ENCODE results near the gene RTP3. TPM values are rescaled to one million over a fixed set of nuclear protein-coding genes. Genes with fewer than 3 reads are reported as not detected.

RTP3 gene
- total and polyA plus RNA-seq, 2 of the 8 experiments (the other 6 are each of a cell fraction or from before 2014, with no cell fraction given) = 0.08 TPM; not detected in 1

GRCh38 chr3:46488735-46489361 is 8.9 kb upstream of the RTP3 start (continued):
- TF ChIP-seq TAF7 (optimal IDR thresholded peaks at IDR 0.05; ENCODE audit: borderline replicate concordance, low read depth, low read length) (peak; percentile 52), RFX5 (IDR thresholded peaks at IDR 0.05; ENCODE audit: borderline replicate concordance, low read depth, low read length) (no peak), MAFK (IDR thresholded peaks at IDR 0.05; ENCODE audit: low read depth, low read length) (no peak), JUN (IDR thresholded peaks at IDR 0.05; ENCODE audit: low read depth, low read length) (no peak), GABPA (IDR thresholded peaks at IDR 0.05; ENCODE audit: borderline replicate concordance, insufficient read depth, low read length) (no peak), KDM5A (IDR thresholded peaks at IDR 0.05; ENCODE audit: low read length) (no peak), YY1 (IDR thresholded peaks at IDR 0.05; ENCODE audit: low read depth, low read length) (peak; percentile 67; the same call in 1 of the 2 replicates), BCL11A (IDR thresholded peaks at IDR 0.05; ENCODE audit: low read depth in 2 of 2, low read length in 2 of 2) (no peak), RXRA (IDR thresholded peaks at IDR 0.05; ENCODE audit: insufficient read depth, low read depth, low read length) (no peak), CTCF (IDR thresholded peaks at IDR 0.05; ENCODE audit: control extremely low read depth in 1 of 3, insufficient read depth in 1 of 3, low read depth in 1 of 3, low read length in 3 of 3) (peak; percentile 100), ATF3 (IDR thresholded peaks at IDR 0.05; ENCODE audit: insufficient read depth, low read depth, low read length) (no peak), BACH1 (IDR thresholded peaks at IDR 0.05; ENCODE audit: low read length) (no peak), SAP30 (IDR thresholded peaks at IDR 0.05; ENCODE audit: insufficient read depth, insufficient replicate concordance, low read length) (no peak), CTBP2 (IDR thresholded peaks at IDR 0.05; ENCODE audit: borderline replicate concordance, insufficient read depth, insufficient read length, low read length) (no peak), HDAC6 (IDR thresholded peaks at IDR 0.05; ENCODE audit: low read depth, low read length) (no peak), CBX8 (IDR thresholded peaks at IDR 0.05; ENCODE audit: borderline replicate concordance, low read depth, low read length) (no peak), ATF2 (IDR thresholded peaks at IDR 0.05; ENCODE audit: low read length) (0 out of 2 replicates have a peak, but pooled peaks have one; percentile 47), KDM4A (IDR thresholded peaks at IDR 0.05; ENCODE audit: low read depth, low read length, severe bottlenecking) (no peak), CREB1 (IDR thresholded peaks at IDR 0.05) (peak; percentile 65), NRF1 (IDR thresholded peaks at IDR 0.05; ENCODE audit: low read depth, low read length) (no peak)
